Right lobe of liver (tissue), 6 donors: ENCODE measurements around the gene CPT1A. TPM values are rescaled to one million over a fixed set of nuclear protein-coding genes. Genes with fewer than 3 reads are reported as not detected.

Experiments used
- ATAC-seq, 4 donors: fragments of 200-7000 bp; cut with Tn5 transposase; one replicate each; pipeline ENCODE4 v1.9.1; 2020; ENCODE audit warnings: mild to moderate bottlenecking in 4 of 4, moderate library complexity in 4 of 4
- DNase-seq, 3 donors: peaks; one replicate each; pipeline ENCODE4 v3.0.0-alpha.2; 2020
- H3K27ac ChIP-seq, 3 donors: fragments of 200-600 bp; one replicate each; pipeline ENCODE4 v1.8.0; 2022
- H3K27me3 ChIP-seq, 2 donors: fragments of 200-600 bp; one replicate each; pipeline ENCODE4 v1.8.0; 2022
- H3K36me3 ChIP-seq, 4 donors: fragments of 200-600 bp; sonication (generic) in 1 of 4; one replicate each; pipeline versions ENCODE4 v1.5.1 to v1.8.0; 2017 to 2022; ENCODE audit warnings: control low read depth in 1 of 4
- H3K4me1 ChIP-seq, 4 donors: fragments of 200-600 bp; sonication (generic) in 1 of 4; one replicate each; pipeline versions ENCODE4 v1.5.1 to v1.8.0; 2017 to 2022; ENCODE audit warnings: control low read depth in 1 of 4
- H3K4me3 ChIP-seq, 3 donors: fragments of 200-600 bp; one replicate each; pipeline ENCODE4 v1.8.0; 2022
- H3K9me3 ChIP-seq, 4 donors: fragments of 200-600 bp; sonication (generic) in 1 of 4; one replicate each; pipeline versions ENCODE4 v1.5.1 to v1.8.0; 2017 to 2022; ENCODE audit warnings: control low read depth in 1 of 4
- POLR2A ChIP-seq: fragments of 450-650 bp; IDR thresholded peaks from one replicate; pipeline ENCODE4 v1.6.1; 2017; ENCODE audit warnings: antibody characterized with exemption, mild to moderate bottlenecking
- WGBS: methylation state at CpG from one replicate; pipeline ENCODE4 v1.1.6; 2018; ENCODE audit warnings: low coverage, low lambda C conversion rate; ENCODE audit not compliant: insufficient coverage; ENCODE audit errors: missing lambda C conversion rate; 5-methylcytosine and 5-hydroxymethylcytosine counted together
- intact Hi-C, 2 donors: fragments of 100-400 bp; cut with DNase I; formaldehyde crosslinking; loops; one replicate each; pipeline versions ENCODE4 v1.11.2 to v1.14.1; 2022
- total RNA-seq, 6 experiments: library from RNA; depleted of rRNA in 2 of 6; stranded (reverse); fragments of >200 nt in 2 of 6; fragmentation: NEBNext Ultra II Directional in 3 of 6; extraction: Animal tissue kit (Norgen Biotek cat#: 25700) in 3 of 6; gene quantifications; one replicate each; pipeline versions ENCODE4 v1.1.0 to v1.2.4, GENCODE V29; 2016 to 2023
- TF ChIP-seq, protein P1 (sequence below), 4 donors: fragments of 200-600 bp in 3 of 4; fragments of 450-650 bp in 1 of 4; IDR thresholded peaks; one replicate each; pipeline versions ENCODE4 v1.5.1 to v1.8.0; 2016 to 2022; ENCODE audit warnings: antibody characterized with exemption in 4 of 4, mild to moderate bottlenecking in 2 of 4
- donor health status: DM: no; HTN: yes; CAD: no.
- donor health status: DM: no; HTN: no; CAD: no.
- donor health status: DM: no; HTN: no; CAD: no.
- donor health status: DM: no; HTN: yes; CAD: no.
- donor health status: DM: no; HTN: yes; CAD: no.

CPT1A gene
- total RNA-seq, 6 experiments from 2014 or later: 30.5 to 152 (median 90.8) TPM

DNA sequence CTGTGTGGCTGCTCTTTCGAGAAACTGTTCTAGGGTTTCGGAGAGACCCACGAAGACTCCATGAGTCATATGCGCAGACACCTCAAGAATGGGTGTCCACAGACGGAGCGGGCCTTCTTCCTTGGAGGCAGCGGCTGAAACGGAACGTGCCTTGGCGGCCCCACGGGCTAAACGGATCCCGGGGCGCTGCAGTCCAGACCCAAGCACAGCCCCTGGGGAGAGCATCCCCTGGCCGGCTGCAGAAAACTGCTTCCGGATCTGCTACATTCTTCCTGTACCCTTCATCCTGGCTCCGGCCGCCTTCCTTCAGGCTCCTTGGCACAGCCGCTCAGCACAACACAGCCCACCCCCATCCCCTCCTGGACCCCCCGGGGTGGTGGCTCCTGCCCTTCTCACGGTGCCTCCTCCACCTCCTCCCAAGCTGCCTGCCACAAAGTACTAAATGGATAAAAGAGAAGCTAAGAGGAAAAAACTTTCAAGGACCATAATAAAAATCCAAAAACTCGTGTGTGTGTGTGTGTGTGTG, 25.4 kb downstream of the CPT1A start:
- TF ChIP-seq POLR2A: no peak
- TF ChIP-seq, protein P1, sequence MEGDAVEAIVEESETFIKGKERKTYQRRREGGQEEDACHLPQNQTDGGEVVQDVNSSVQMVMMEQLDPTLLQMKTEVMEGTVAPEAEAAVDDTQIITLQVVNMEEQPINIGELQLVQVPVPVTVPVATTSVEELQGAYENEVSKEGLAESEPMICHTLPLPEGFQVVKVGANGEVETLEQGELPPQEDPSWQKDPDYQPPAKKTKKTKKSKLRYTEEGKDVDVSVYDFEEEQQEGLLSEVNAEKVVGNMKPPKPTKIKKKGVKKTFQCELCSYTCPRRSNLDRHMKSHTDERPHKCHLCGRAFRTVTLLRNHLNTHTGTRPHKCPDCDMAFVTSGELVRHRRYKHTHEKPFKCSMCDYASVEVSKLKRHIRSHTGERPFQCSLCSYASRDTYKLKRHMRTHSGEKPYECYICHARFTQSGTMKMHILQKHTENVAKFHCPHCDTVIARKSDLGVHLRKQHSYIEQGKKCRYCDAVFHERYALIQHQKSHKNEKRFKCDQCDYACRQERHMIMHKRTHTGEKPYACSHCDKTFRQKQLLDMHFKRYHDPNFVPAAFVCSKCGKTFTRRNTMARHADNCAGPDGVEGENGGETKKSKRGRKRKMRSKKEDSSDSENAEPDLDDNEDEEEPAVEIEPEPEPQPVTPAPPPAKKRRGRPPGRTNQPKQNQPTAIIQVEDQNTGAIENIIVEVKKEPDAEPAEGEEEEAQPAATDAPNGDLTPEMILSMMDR (IDR thresholded peaks at IDR 0.05): no peak
- 43% methylated on average over 3 of the region's 22 CpGs for WGBS
- Histone ChIP-seq H3K9me3 (no peaks in the 10 kb centered on the region), H3K27me3 (no peaks in the 10 kb centered on the region), H3K27ac (no peak overlapping the region), H3K4me3 (no peak overlapping the region), H3K36me3 (peaks cover 0 to 31% (median 16%) of the 10 kb centered on the region in 4 donors), H3K4me1 (peaks cover 0 to 4% (median 0%) of the 10 kb centered on the region in 4 donors)
- ATAC-seq (no peak), DNase-seq (no peak)
- intact Hi-C loops: no loop called here

DNA sequence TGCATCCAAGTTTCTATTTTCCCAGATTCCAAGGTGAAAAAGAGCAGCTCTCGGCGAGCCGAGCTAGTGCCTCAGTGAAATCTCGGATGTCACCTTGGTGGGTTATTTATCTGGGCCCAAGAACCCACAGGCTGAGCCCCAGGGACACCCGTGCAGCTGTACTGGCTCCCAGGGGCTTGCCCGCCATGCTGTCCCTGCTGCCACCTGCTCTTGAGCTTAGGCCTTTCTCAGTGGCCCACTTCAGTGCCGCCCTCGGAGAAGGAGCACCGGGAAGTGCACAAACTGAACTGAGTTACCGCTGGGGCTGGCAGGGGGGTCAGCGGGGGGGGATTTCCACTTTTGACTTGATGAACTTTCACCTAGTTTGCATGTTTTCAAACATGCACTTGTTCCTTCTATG, 27.9 kb downstream of the CPT1A start:
- DNase-seq: no peak
- Histone ChIP-seq H3K27me3 (no peaks in the 10 kb centered on the region), H3K4me1 (peaks cover 0 to 11% (median 0%) of the 10 kb centered on the region in 4 donors), H3K27ac (peak overlapping the region in 2 of 3 donors; percentile 8 to 44), H3K4me3 (no peak overlapping the region), H3K9me3 (no peaks in the 10 kb centered on the region), H3K36me3 (peaks cover 0 to 31% (median 19%) of the 10 kb centered on the region in 4 donors)
- no peak for TF ChIP-seq POLR2A
- TF ChIP-seq, protein P1 (IDR thresholded peaks at IDR 0.05): no peak
- peak in 1 of 4 donors; percentile 12 for ATAC-seq
- intact Hi-C loops: no loop called here
- WGBS: 61% methylated on average over 2 of the region's 11 CpGs

DNA sequence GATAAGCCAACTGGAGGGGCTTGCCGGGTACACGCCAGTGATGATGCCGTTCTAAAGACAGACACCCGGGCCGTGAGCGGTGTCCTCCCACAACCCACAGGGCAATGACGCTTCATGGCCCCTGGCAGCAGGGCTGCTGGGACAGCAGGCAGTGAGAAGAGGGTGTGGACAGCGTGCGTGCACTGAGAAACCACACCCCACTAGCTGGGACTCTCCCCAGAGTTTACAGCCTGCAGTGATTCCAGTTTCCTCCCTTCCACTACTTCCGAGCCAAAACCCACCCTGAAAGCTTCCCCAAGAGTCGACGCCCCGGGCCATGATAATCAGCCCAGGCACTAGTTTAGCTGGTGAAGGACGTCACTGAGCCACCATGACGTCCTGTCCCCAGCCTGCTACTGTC, 29.2 kb downstream of the CPT1A start:
- intact Hi-C loops: no loop called here
- no peak overlapping the region for H3K4me3 ChIP-seq
- H3K27me3 ChIP-seq: no peaks in the 10 kb centered on the region
- peaks cover 0 to 11% (median 0%) of the 10 kb centered on the region in 4 donors for H3K4me1 ChIP-seq
- no peak for DNase-seq
- H3K36me3 ChIP-seq: peaks cover 0 to 35% (median 21%) of the 10 kb centered on the region in 4 donors
- H3K27ac ChIP-seq: no peak overlapping the region
- no peak for TF ChIP-seq POLR2A
- WGBS: 85% methylated on average over 7 of the region's 15 CpGs
- no peak for ATAC-seq
- H3K9me3 ChIP-seq: no peaks in the 10 kb centered on the region

DNA sequence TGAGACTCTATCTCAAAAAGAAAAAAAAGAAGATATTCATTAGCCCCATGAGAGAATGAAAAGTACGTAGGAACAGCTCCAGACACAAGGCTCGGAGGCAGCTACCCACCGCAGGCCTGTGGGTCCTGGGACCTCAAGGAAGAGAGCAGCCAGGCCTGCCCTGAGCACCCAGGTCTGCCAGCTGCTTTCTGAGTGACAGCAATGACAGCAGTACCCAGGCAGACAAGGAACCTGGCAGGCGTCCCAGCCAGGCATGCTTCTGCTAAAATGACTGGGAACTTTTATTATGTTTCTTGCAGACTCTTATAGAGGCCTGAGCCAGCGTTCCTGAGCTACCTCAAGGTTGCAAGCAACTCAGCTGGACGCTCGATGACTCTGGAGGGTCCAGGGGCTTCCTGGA, 31.6 kb downstream of the CPT1A start:
- no peaks in the 10 kb centered on the region for H3K9me3 ChIP-seq
- TF ChIP-seq POLR2A: no peak
- TF ChIP-seq, protein P1 (IDR thresholded peaks at IDR 0.05): no peak
- WGBS: 50% methylated on average over 1 of the region's 7 CpGs
- H3K27ac ChIP-seq: no peak overlapping the region
- peaks cover 0 to 44% (median 25%) of the 10 kb centered on the region in 4 donors for H3K36me3 ChIP-seq
- intact Hi-C loops: no loop called here
- no peak overlapping the region for H3K4me3 ChIP-seq
- DNase-seq (peak in 2 of 3 donors; percentile 41 to 66), ATAC-seq (peak in 3 of 4 donors; percentile 31 to 72 (median 35))
- H3K4me1 ChIP-seq: peaks cover 0 to 11% (median 0%) of the 10 kb centered on the region in 4 donors
- no peaks in the 10 kb centered on the region for H3K27me3 ChIP-seq

DNA sequence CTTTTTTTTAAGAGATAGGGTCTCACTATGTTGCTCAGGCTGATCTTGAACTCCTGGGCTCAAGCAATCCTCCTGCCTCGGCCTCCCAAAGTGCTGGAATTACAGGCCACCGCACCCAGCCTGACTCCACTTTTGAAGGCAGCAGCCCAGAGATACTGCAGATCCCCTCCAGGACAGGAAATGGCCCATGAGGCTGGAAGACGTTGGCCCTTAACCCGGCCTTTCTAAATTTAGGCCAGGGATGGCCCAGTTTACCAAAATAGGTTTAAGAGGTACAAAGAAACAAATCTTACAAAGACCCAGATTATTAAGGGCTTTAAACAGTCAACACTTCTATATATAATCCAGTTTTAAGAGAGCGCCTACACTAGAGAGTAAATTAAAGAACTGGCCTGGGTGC, 32.2 kb downstream of the CPT1A start:
- H3K4me1 ChIP-seq: peaks cover 0 to 11% (median 0%) of the 10 kb centered on the region in 4 donors
- 50% methylated on average over 5 of the region's 5 CpGs for WGBS
- no peak overlapping the region for H3K27ac ChIP-seq
- H3K9me3 ChIP-seq: no peaks in the 10 kb centered on the region
- peaks cover 0 to 44% (median 23%) of the 10 kb centered on the region in 4 donors for H3K36me3 ChIP-seq
- DNase-seq (no peak), ATAC-seq (peak in 2 of 4 donors; percentile 15 to 33)
- TF ChIP-seq POLR2A: no peak
- TF ChIP-seq, protein P1 (IDR thresholded peaks at IDR 0.05): no peak
- intact Hi-C loops: no loop called here
- no peak overlapping the region for H3K4me3 ChIP-seq
- no peaks in the 10 kb centered on the region for H3K27me3 ChIP-seq
